Measurements from ENCODE around the gene VCX2.

The VCX2 gene

GRCh38 chrX:8138252-8138651, 32.8 kb downstream of the VCX2 start:
- Histone ChIP-seq H3K9me3 (ENCODE audit: insufficient read depth, low read length, severe bottlenecking) (no peaks in the 10 kb centered on the region), H4K20me1 (ENCODE audit: insufficient read depth, low read length) (no peaks in the 10 kb centered on the region), H3K4me3 (ENCODE audit: low read depth in 1 of 2, low read length in 2 of 2) (no peak overlapping the region), H3K9ac (ENCODE audit: low read depth, low read length) (no peak overlapping the region), H2AFZ (ENCODE audit: low read depth, low read length) (no peak overlapping the region), H3K27me3 (ENCODE audit: insufficient read depth, low read length, poor library complexity) (no peaks in the 10 kb centered on the region), H3K4me2 (ENCODE audit: insufficient read depth, low read length) (no peak overlapping the region), H3K27ac (ENCODE audit: low read length) (no peak overlapping the region), H3K79me2 (ENCODE audit: insufficient read depth, low read length) (no peaks in the 10 kb centered on the region), H3K4me1 (ENCODE audit: insufficient read depth, low read length) (no peaks in the 10 kb centered on the region), H3K36me3 (ENCODE audit: insufficient read depth, low read length) (no peaks in the 10 kb centered on the region)
- DNase-seq (no peak), ATAC-seq (ENCODE audit: insufficient read depth, low read depth) (no peak)
- TF ChIP-seq EZH2 (IDR thresholded peaks at IDR 0.05; ENCODE audit: borderline replicate concordance, low read depth, low read length, severe bottlenecking), result no peak
- TF ChIP-seq CTCF (IDR thresholded peaks at IDR 0.05; ENCODE audit: borderline replicate concordance, extremely low read depth, low read length, poor library complexity, severe bottlenecking), result no peak

GRCh38 chrX:8126648-8127047, 44.4 kb downstream of the VCX2 start:
- Histone ChIP-seq H3K4me1 (ENCODE audit: insufficient read depth, low read length) (no peaks in the 10 kb centered on the region), H3K4me3 (ENCODE audit: low read depth in 1 of 2, low read length in 2 of 2) (no peak overlapping the region), H3K9ac (ENCODE audit: low read depth, low read length) (no peak overlapping the region), H2AFZ (ENCODE audit: low read depth, low read length) (no peak overlapping the region), H3K36me3 (ENCODE audit: insufficient read depth, low read length) (no peaks in the 10 kb centered on the region), H3K9me3 (ENCODE audit: insufficient read depth, low read length, severe bottlenecking) (no peaks in the 10 kb centered on the region), H3K4me2 (ENCODE audit: insufficient read depth, low read length) (no peak overlapping the region), H4K20me1 (ENCODE audit: insufficient read depth, low read length) (no peaks in the 10 kb centered on the region), H3K27me3 (ENCODE audit: insufficient read depth, low read length, poor library complexity) (no peaks in the 10 kb centered on the region), H3K79me2 (ENCODE audit: insufficient read depth, low read length) (no peaks in the 10 kb centered on the region), H3K27ac (ENCODE audit: low read length) (no peak overlapping the region)
- DNase-seq, result no peak
- no peak for TF ChIP-seq EZH2 (IDR thresholded peaks at IDR 0.05; ENCODE audit: borderline replicate concordance, low read depth, low read length, severe bottlenecking)
- TF ChIP-seq CTCF (IDR thresholded peaks at IDR 0.05; ENCODE audit: borderline replicate concordance, extremely low read depth, low read length, poor library complexity, severe bottlenecking), result no peak
- ATAC-seq (ENCODE audit: insufficient read depth, low read depth), result no peak

- no peak overlapping the region for H3K4me3 ChIP-seq (ENCODE audit: low read depth in 1 of 2, low read length in 2 of 2)
- no peaks in the 10 kb centered on the region for H3K9me3 ChIP-seq (ENCODE audit: insufficient read depth, low read length, severe bottlenecking)
- ATAC-seq (ENCODE audit: insufficient read depth, low read depth) (no peak), DNase-seq (no peak)
- no peak overlapping the region for H3K9ac ChIP-seq (ENCODE audit: low read depth, low read length)
- no peaks in the 10 kb centered on the region for H3K4me1 ChIP-seq (ENCODE audit: insufficient read depth, low read length)
- no peak overlapping the region for H3K4me2 ChIP-seq (ENCODE audit: insufficient read depth, low read length)
- no peak for TF ChIP-seq EZH2 (IDR thresholded peaks at IDR 0.05; ENCODE audit: borderline replicate concordance, low read depth, low read length, severe bottlenecking)
- no peak for TF ChIP-seq CTCF (IDR thresholded peaks at IDR 0.05; ENCODE audit: borderline replicate concordance, extremely low read depth, low read length, poor library complexity, severe bottlenecking)
- H3K36me3 ChIP-seq (ENCODE audit: insufficient read depth, low read length), result no peaks in the 10 kb centered on the region
- H3K27ac ChIP-seq (ENCODE audit: low read length), result no peak overlapping the region
- H4K20me1 ChIP-seq (ENCODE audit: insufficient read depth, low read length), result no peaks in the 10 kb centered on the region
- no peaks in the 10 kb centered on the region for H3K27me3 ChIP-seq (ENCODE audit: insufficient read depth, low read length, poor library complexity)
- H2AFZ ChIP-seq (ENCODE audit: low read depth, low read length), result no peak overlapping the region
- no peaks in the 10 kb centered on the region for H3K79me2 ChIP-seq (ENCODE audit: insufficient read depth, low read length)
Measured at GRCh38 chrX:8126092-8126491, 45.0 kb downstream of the VCX2 start.

- no peak overlapping the region for H2AFZ ChIP-seq (ENCODE audit: low read depth, low read length)
- no peak for TF ChIP-seq CTCF (IDR thresholded peaks at IDR 0.05; ENCODE audit: borderline replicate concordance, extremely low read depth, low read length, poor library complexity, severe bottlenecking)
- TF ChIP-seq EZH2 (IDR thresholded peaks at IDR 0.05; ENCODE audit: borderline replicate concordance, low read depth, low read length, severe bottlenecking), result no peak
- DNase-seq, result no peak
Measured at GRCh38 chrX:8125566-8125965, 45.5 kb downstream of the VCX2 start.

More at GRCh38 chrX:8125566-8125965, 45.5 kb downstream of the VCX2 start:
- Histone ChIP-seq H3K36me3 (ENCODE audit: insufficient read depth, low read length) (no peaks in the 10 kb centered on the region), H3K27ac (ENCODE audit: low read length) (no peak overlapping the region), H3K79me2 (ENCODE audit: insufficient read depth, low read length) (no peaks in the 10 kb centered on the region), H3K9me3 (ENCODE audit: insufficient read depth, low read length, severe bottlenecking) (no peaks in the 10 kb centered on the region), H3K4me2 (ENCODE audit: insufficient read depth, low read length) (no peak overlapping the region), H3K4me1 (ENCODE audit: insufficient read depth, low read length) (no peaks in the 10 kb centered on the region), H3K4me3 (ENCODE audit: low read depth in 1 of 2, low read length in 2 of 2) (no peak overlapping the region), H3K9ac (ENCODE audit: low read depth, low read length) (no peak overlapping the region), H4K20me1 (ENCODE audit: insufficient read depth, low read length) (no peaks in the 10 kb centered on the region), H3K27me3 (ENCODE audit: insufficient read depth, low read length, poor library complexity) (no peaks in the 10 kb centered on the region)
- no peak for ATAC-seq (ENCODE audit: insufficient read depth, low read depth)

Data from DND-41 (cell line).